HepG2 (cell line): ENCODE results near the gene POTEE. TPM values are rescaled to one million over a fixed set of nuclear protein-coding genes. Genes with fewer than 3 reads are reported as not detected.
"Not testable (repeated sequence)": the region's sequence is repeated elsewhere in the genome, so short reads cannot be mapped to it uniquely, and the experiment has no call there.

Source experiments
- ATAC-seq: fragments of 200-7000 bp; cut with Tn5 transposase; 3 replicates; pipeline ENCODE4 v1.9.1; 2020; ENCODE audit warnings: mild to moderate bottlenecking, moderate library complexity
- BruUV-seq: library from RNA; stranded (reverse); fragments of 400-500 nt; replicated peaks from 2 replicates; lab custom pipeline; 2021; lab: Mats Ljungman, UMichigan
- CTCF ChIA-PET: fragments of 300-600 bp; formaldehyde crosslinking; extraction: SDS; loops from one replicate; lab custom pipeline; 2021; ENCODE audit warnings: low total read pairs, inconsistent platforms, low intra/inter-chr PET ratio; lab: Yijun Ruan, JAX
- POLR2A ChIA-PET: fragments of 350-600 bp; sonication (Branson Sonifier 250); formaldehyde crosslinking; loops from one replicate; lab custom pipeline; 2020; ENCODE audit warnings: antibody characterized with exemption, inconsistent platforms; lab: Yijun Ruan, JAX
- DNase-seq: peaks from one replicate; pipeline ENCODE4 v3.0.0-alpha.2; 2015; ENCODE audit warnings: low spot score
- FAIRE-seq: peaks from 3 replicates; lab custom pipeline; 2011; peaks lifted over from hg19 to GRCh38; lab: Jason Lieb, UNC
- H2AFZ ChIP-seq: one replicate; pipeline ENCODE4 v1.6.1; 2011; ENCODE audit warnings: low read length, inconsistent platforms
- H3K27ac ChIP-seq: fragments of 300-600 bp; 3 replicates; pipeline ENCODE4 v1.8.0; 2011; ENCODE audit warnings: mixed run types, mild to moderate bottlenecking, mixed read lengths, low read length, inconsistent platforms; ENCODE audit not compliant: insufficient read depth; ENCODE audit errors: extremely low read length
- H3K27me3 ChIP-seq, 2 experiments: fragments of 200-600 bp in 1 of 2; 2 replicates in 1 of 2; 3 replicates in 1 of 2; pipeline versions ENCODE4 v1.6.0 to v1.8.0; 2011; ENCODE audit warnings: low read length in 2 of 2, mild to moderate bottlenecking in 2 of 2, moderate library complexity in 2 of 2, inconsistent platforms in 1 of 2; ENCODE audit not compliant: insufficient read depth in 2 of 2, control insufficient read depth in 1 of 2
- H3K36me3 ChIP-seq, 2 experiments: fragments of 200-600 bp in 1 of 2; replicated peaks in 1 of 2; 2 replicates in 1 of 2; 3 replicates in 1 of 2; pipeline versions ENCODE4 v1.5.1 to v1.8.0; 2011; ENCODE audit warnings: low read length in 2 of 2, inconsistent platforms in 1 of 2; ENCODE audit not compliant: insufficient read depth in 2 of 2, control insufficient read depth in 1 of 2
- H3K4me1 ChIP-seq: 2 replicates; pipeline ENCODE4 v1.5.1; 2012; ENCODE audit warnings: low read length, inconsistent platforms; ENCODE audit not compliant: insufficient read depth
- H3K4me2 ChIP-seq: 2 replicates; pipeline ENCODE4 v1.6.0; 2011; ENCODE audit warnings: low read depth, low read length, inconsistent platforms
- H3K4me3 ChIP-seq, 3 experiments: fragments of 200-600 bp in 1 of 3; sonication (generic), shearing (Covaris generic) in 1 of 3; replicated peaks in 1 of 3; 2 replicates each; pipeline ENCODE4 v1.5.1; 2011 to 2016; ENCODE audit warnings: low read length in 3 of 3, inconsistent platforms in 2 of 3, low read depth in 2 of 3, mild to moderate bottlenecking in 2 of 3, control low read depth in 1 of 3, mixed read lengths in 1 of 3; ENCODE audit not compliant: insufficient read depth in 1 of 3
- H3K79me2 ChIP-seq: one replicate; pipeline ENCODE4 v1.6.1; 2011; ENCODE audit warnings: low read length, inconsistent platforms; ENCODE audit not compliant: insufficient read depth
- H3K9ac ChIP-seq: 2 replicates; pipeline ENCODE4 v1.6.0; 2011; ENCODE audit warnings: mild to moderate bottlenecking, low read depth, low read length, inconsistent platforms; ENCODE audit not compliant: insufficient read depth
- H3K9me3 ChIP-seq: 2 replicates; pipeline ENCODE4 v1.5.1; 2012; ENCODE audit warnings: mild to moderate bottlenecking, low read length
- H4K20me1 ChIP-seq: 2 replicates; pipeline ENCODE4 v1.6.0; 2011; ENCODE audit warnings: inconsistent platforms, mild to moderate bottlenecking, low read length, moderate library complexity; ENCODE audit not compliant: insufficient read depth
- DDIT3 ChIP-seq: sonication (generic); formaldehyde crosslinking; IDR thresholded peaks from 2 replicates; pipeline ENCODE4 v1.4.0; 2020; ENCODE audit warnings: mild to moderate bottlenecking, missing genetic modification reagents
- NR2F6 ChIP-seq, 2 experiments: IDR thresholded peaks; 2 replicates each; pipeline ENCODE4 v1.6.1; 2016; ENCODE audit warnings: antibody characterized with exemption in 1 of 2, mild to moderate bottlenecking in 1 of 2
- ZBTB10 ChIP-seq: sonication (generic); formaldehyde crosslinking; IDR thresholded peaks from 2 replicates; pipeline ENCODE4 v1.4.0; 2020; ENCODE audit warnings: missing genetic modification reagents, borderline replicate concordance
- ZC3H4 ChIP-seq: sonication (generic); formaldehyde crosslinking; IDR thresholded peaks from 2 replicates; pipeline ENCODE4 v1.4.0; 2020; ENCODE audit warnings: missing genetic modification reagents, borderline replicate concordance
- ZNF660 ChIP-seq: sonication (generic); formaldehyde crosslinking; IDR thresholded peaks from 2 replicates; pipeline ENCODE4 v1.5.1; 2020; ENCODE audit warnings: mild to moderate bottlenecking, low read depth, missing genetic modification reagents, borderline replicate concordance
- ZNF816 ChIP-seq: sonication (generic); formaldehyde crosslinking; IDR thresholded peaks from 2 replicates; pipeline ENCODE4 v1.8.0; 2022; ENCODE audit warnings: missing genetic modification reagents, mild to moderate bottlenecking, borderline replicate concordance
- ZSCAN25 ChIP-seq: sonication (generic); formaldehyde crosslinking; IDR thresholded peaks from 2 replicates; pipeline ENCODE4 v1.8.0; 2022; ENCODE audit warnings: mild to moderate bottlenecking, missing genetic modification reagents
- WGBS: methylation state at CpG from one replicate; pipeline ENCODE4 v1.1.6; 2017; ENCODE audit warnings: low lambda C conversion rate; 5-methylcytosine and 5-hydroxymethylcytosine counted together
- in situ Hi-C: cut with HindIII; loops from 2 replicates; pipeline ENCODE4 v1.10.0; 2017; ENCODE audit warnings: low pct_unique_long_range_greater_than_20kb; ENCODE audit not compliant: extremely low pct_ligation_motif_present
- intact Hi-C: fragments of 100-400 bp; cut with micrococcal nuclease; formaldehyde crosslinking; loops from one replicate; pipeline ENCODE4 v1.10.0; 2022; ENCODE audit not compliant: unreplicated experiment
- polyA plus RNA-seq, 8 experiments: library from polyadenylated mRNA; depleted of rRNA in 3 of 8; stranded (reverse) in 7 of 8; unstranded in 1 of 8; fragments of >200 nt; fragmentation: Illumina TruSeq in 4 of 8; extraction: Trizol in 4 of 8; gene quantifications; 2 replicates each; pipeline versions ENCODE4 v1.2.1 to v1.2.3, GENCODE V29; 2011 to 2016; ENCODE audit warnings: low read depth in 4 of 8, missing spikeins in 1 of 8, mixed read lengths in 1 of 8; ENCODE audit not compliant: insufficient read depth in 1 of 8
- total RNA-seq, 5 experiments: library from RNA; depleted of rRNA; stranded (reverse); fragments of >200 nt; fragmentation: Illumina TruSeq; extraction: Trizol; gene quantifications; 2 replicates each; pipeline ENCODE4 v1.2.3, GENCODE V29; 2016; ENCODE audit warnings: low read depth in 1 of 5

The POTEE gene
- total and polyA plus RNA-seq, 2 of the 13 experiments (the other 11 are each of a cell fraction or from before 2014, with no cell fraction given) = 0.38 to 1.9 TPM

- in situ Hi-C loops, H2AFZ ChIP-seq, CTCF ChIA-PET, DNase-seq, H3K27me3 ChIP-seq, H3K9me3 ChIP-seq, H3K27ac ChIP-seq, BruUV-seq, intact Hi-C loops, H4K20me1 ChIP-seq, POLR2A ChIA-PET, H3K9ac ChIP-seq, FAIRE-seq, ATAC-seq, H3K4me2 ChIP-seq, H3K79me2 ChIP-seq, H3K4me1 ChIP-seq, H3K36me3 ChIP-seq, H3K4me3 ChIP-seq: not testable (repeated sequence)
- 2% methylated on average over 2 of the region's 2 CpGs for WGBS
These were observed 13.2 kb upstream of the POTEE start for GRCh38 chr2:131196186-131196585.

- Histone ChIP-seq H3K4me2 (no peak overlapping the region), H3K4me3 (no peak overlapping the region), H3K79me2 (no peaks in the 10 kb centered on the region), H4K20me1 (no peaks in the 10 kb centered on the region), H2AFZ (no peak overlapping the region), H3K27me3 (peaks cover 0 to 3% of the 10 kb centered on the region in 2 experiments; a peak in 1 of 5 replicates), H3K9me3 (no peaks in the 10 kb centered on the region), H3K9ac (no peak overlapping the region), H3K27ac (no peak overlapping the region), H3K4me1 (no peaks in the 10 kb centered on the region), H3K36me3 (no peaks in the 10 kb centered on the region)
- in situ Hi-C loops = no loop called here
- ChIA-PET POLR2A (no interaction called here), CTCF (no interaction called here)
- TF ChIP-seq ZC3H4 (CRISPR knock-in tag) (no peak), ZBTB10 (CRISPR knock-in tag) (no peak), DDIT3 (CRISPR knock-in tag) (no peak), ZSCAN25 (CRISPR knock-in tag) (no peak), ZNF660 (no peak), ZNF816 (no peak), NR2F6 (IDR thresholded peaks at IDR 0.05) (no peak), NR2F6 (CRISPR knock-in tag; IDR thresholded peaks at IDR 0.05) (no peak)
- DNase-seq (no peak), FAIRE-seq (no peak), ATAC-seq (no peak)
- 44% methylated on average over 13 of the region's 14 CpGs for WGBS
- BruUV-seq = no TSS peak
- intact Hi-C loops = no loop called here
These were observed 8.2 kb upstream of the POTEE start for GRCh38 chr2:131201098-131201497.

GRCh38 chr2:131207839-131208238 is 1.5 kb upstream of the POTEE start:
- DNase-seq, ATAC-seq, H2AFZ ChIP-seq, H3K4me2 ChIP-seq, H3K4me1 ChIP-seq, H3K9me3 ChIP-seq, FAIRE-seq, intact Hi-C loops, H3K36me3 ChIP-seq, BruUV-seq, H4K20me1 ChIP-seq, H3K4me3 ChIP-seq, H3K27me3 ChIP-seq, POLR2A ChIA-PET, H3K9ac ChIP-seq, H3K79me2 ChIP-seq, in situ Hi-C loops, CTCF ChIA-PET, H3K27ac ChIP-seq: not testable (repeated sequence)
- 24% methylated on average over 9 of the region's 9 CpGs for WGBS
